Measurements from ENCODE around the gene AP2A2. TPM values are rescaled to one million over a fixed set of nuclear protein-coding genes. Genes with fewer than 3 reads are reported as not detected.
A peak's percentile ranks its signal among the peaks of the same experiment; 100 is the strongest.

Gene AP2A2
- polyA plus RNA-seq, 3 donors from 2014 or later, result 2.5 to 11.0 (median 7.1) TPM

GRCh38 chr11:995752-996420, 70.2 kb downstream of the AP2A2 start:
- peak overlapping the region in 1 of 5 donors; percentile 52 for H3K4me3 Mint-ChIP-seq
- H3K27me3 Mint-ChIP-seq (ENCODE audit: low read depth in 3 of 3), result peaks cover 0 to 8% (median 4%) of the 10 kb centered on the region in 3 donors
- H3K4me1 Mint-ChIP-seq, result peaks cover 22 to 26% of the 10 kb centered on the region in 2 donors
- no peaks in the 10 kb centered on the region for H3K9me3 Mint-ChIP-seq
- peak overlapping the region; percentile 62 to 91 (median 86) for H3K27ac Mint-ChIP-seq
- H3K36me3 Mint-ChIP-seq, result peaks cover 4 to 11% (median 11%) of the 10 kb centered on the region in 3 donors
- no peak for DNase-seq

DNA sequence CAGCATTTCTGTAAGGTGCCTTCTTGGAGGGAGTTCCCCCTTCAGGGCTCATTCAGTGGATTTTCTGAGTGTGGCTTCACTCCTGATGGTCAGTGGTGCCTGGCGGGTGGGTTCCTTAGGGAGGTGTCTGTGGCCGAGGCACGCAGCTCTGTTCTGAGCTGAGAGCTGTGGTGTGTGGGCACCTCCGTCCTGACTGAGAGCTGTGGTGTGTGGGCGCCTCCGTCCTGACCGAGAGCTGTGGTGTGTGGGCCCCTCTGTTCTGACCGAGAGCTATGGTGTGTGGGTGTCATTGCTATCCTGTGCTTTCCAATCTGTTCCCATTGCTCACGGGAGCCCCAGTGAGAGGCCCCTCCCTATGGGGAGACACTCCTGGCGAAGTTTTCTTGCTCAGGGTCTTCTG, 71.0 kb downstream of the AP2A2 start:
- DNase-seq, result peak in 1 of 3 donors; percentile 23
- peak overlapping the region in 4 of 5 donors; percentile 7 to 47 (median 34) for H3K4me3 Mint-ChIP-seq
- peaks cover 9 to 17% (median 17%) of the 10 kb centered on the region in 3 donors for H3K36me3 Mint-ChIP-seq
- no peaks in the 10 kb centered on the region for H3K9me3 Mint-ChIP-seq
- H3K4me1 Mint-ChIP-seq, result peaks cover 22 to 32% of the 10 kb centered on the region in 2 donors
- peak overlapping the region; percentile 24 to 87 (median 76) for H3K27ac Mint-ChIP-seq
- peaks cover 0 to 9% (median 4%) of the 10 kb centered on the region in 3 donors for H3K27me3 Mint-ChIP-seq (ENCODE audit: low read depth in 3 of 3)

DNA sequence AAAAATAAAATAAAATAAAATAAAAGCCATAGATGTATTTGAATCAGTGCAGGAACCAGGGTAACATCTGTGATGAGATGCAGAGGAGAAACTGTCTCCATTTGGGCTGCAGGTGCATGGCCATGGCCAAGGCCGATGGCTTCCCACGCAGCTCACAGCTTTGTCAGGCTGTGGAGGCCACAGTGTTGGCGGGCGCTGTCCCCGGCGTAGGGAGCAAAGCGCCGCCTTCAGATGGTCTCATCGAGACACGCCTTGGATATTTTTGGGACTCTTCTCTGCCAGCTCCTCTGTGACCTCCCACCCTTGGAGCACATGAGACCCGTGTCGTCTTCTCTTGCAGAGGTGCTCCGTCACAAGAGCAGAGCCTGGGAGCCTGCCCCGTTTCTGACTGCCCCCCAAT, 72.2 kb downstream of the AP2A2 start:
- Mint-ChIP-seq H3K9me3 (no peaks in the 10 kb centered on the region), H3K27ac (no peak overlapping the region), H3K4me3 (no peak overlapping the region), H3K27me3 (ENCODE audit: low read depth in 3 of 3) (peaks cover 0 to 6% (median 4%) of the 10 kb centered on the region in 3 donors), H3K4me1 (peaks cover 24 to 36% of the 10 kb centered on the region in 2 donors), H3K36me3 (peaks cover 13 to 23% (median 15%) of the 10 kb centered on the region in 3 donors)
- no peak for DNase-seq

DNA sequence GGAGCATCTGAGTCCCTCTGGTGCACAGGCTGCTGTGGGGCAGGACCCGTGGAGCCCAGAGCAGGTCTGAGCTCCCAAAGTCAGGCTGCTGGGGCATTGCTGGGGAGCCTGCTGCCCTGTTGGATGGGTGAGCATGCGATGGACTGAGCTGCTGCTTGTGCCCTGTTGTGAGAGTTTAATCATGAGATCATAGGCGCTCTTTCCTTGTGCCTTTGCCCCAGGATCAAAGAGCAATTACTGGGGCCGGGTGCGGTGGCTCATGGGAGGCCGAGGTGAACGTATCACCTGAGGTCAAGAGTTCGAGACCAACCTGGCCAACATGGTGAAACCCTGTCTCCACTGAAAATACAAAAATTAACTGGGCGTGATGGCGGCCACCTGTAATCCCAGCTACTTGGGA, 73.3 kb downstream of the AP2A2 start:
- Mint-ChIP-seq H3K27ac (no peak overlapping the region), H3K27me3 (ENCODE audit: low read depth in 3 of 3) (peaks cover 2 to 6% (median 4%) of the 10 kb centered on the region in 3 donors), H3K36me3 (peaks cover 13 to 30% (median 17%) of the 10 kb centered on the region in 3 donors), H3K9me3 (no peaks in the 10 kb centered on the region), H3K4me3 (no peak overlapping the region), H3K4me1 (peaks cover 24 to 44% of the 10 kb centered on the region in 2 donors)
- no peak for DNase-seq

- H3K27me3 Mint-ChIP-seq (ENCODE audit: low read depth in 3 of 3), result peaks cover 2 to 6% (median 4%) of the 10 kb centered on the region in 3 donors
- H3K4me3 Mint-ChIP-seq, result no peak overlapping the region
- peak overlapping the region in 1 of 6 donors; percentile 77 for H3K27ac Mint-ChIP-seq
- H3K9me3 Mint-ChIP-seq, result no peaks in the 10 kb centered on the region
- H3K36me3 Mint-ChIP-seq, result peaks cover 8 to 32% (median 17%) of the 10 kb centered on the region in 3 donors
- peaks cover 17 to 35% of the 10 kb centered on the region in 2 donors for H3K4me1 Mint-ChIP-seq
- DNase-seq, result no peak
Measured at GRCh38 chr11:1000357-1001278, 74.9 kb downstream of the AP2A2 start.

DNA sequence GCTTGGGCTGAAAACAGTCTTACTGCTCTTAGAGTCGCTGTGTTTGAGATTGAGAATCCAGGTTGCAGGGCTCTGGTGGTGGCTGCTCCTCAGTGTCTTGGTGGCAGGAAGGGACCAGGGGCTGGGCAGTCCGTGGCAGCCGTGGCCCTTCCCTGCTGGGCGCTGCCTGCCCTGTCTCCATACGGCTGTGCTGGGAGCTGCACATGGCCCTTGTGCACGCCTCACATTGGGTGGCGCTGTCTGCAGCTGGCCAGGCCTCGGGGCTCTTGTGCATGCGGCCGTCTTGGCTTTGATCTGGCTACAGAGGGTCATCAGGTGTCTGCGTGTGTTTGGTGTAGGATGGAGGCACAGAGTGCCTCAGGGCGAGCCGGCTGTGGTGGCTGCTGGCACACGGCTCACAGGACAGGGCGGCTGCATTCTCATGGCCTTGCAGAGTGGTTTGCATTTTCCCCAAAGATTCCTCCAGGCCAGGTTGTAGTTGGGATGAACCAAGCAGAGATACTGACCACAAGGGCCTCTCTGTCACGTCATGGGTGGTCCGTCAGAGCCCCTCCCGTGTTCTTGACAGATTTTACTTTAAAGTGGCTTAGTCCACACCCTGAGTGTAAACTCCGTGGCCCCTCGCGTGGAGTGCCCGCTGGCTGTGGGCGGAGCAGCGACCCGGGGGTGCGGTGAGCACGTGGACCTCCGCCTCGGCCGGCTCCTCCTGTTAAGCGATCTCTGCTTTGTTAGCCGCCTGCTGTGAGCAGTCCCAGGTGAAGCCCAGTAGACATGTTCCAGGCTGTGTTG, 76.1 kb downstream of the AP2A2 start:
- H3K36me3 Mint-ChIP-seq, result peaks cover 13 to 41% (median 20%) of the 10 kb centered on the region in 3 donors
- no peak overlapping the region for H3K27ac Mint-ChIP-seq
- DNase-seq, result no peak
- no peak overlapping the region for H3K4me3 Mint-ChIP-seq
- H3K27me3 Mint-ChIP-seq (ENCODE audit: low read depth in 3 of 3), result peaks cover 2 to 5% (median 4%) of the 10 kb centered on the region in 3 donors
- H3K4me1 Mint-ChIP-seq, result peaks cover 5 to 24% of the 10 kb centered on the region in 2 donors
- no peaks in the 10 kb centered on the region for H3K9me3 Mint-ChIP-seq

GRCh38 chr11:1002406-1002984, 76.8 kb downstream of the AP2A2 start:
- Mint-ChIP-seq H3K27ac (no peak overlapping the region), H3K4me1 (peaks cover 3 to 18% of the 10 kb centered on the region in 2 donors), H3K36me3 (peaks cover 13 to 42% (median 20%) of the 10 kb centered on the region in 3 donors), H3K27me3 (ENCODE audit: low read depth in 3 of 3) (peaks cover 1 to 5% (median 2%) of the 10 kb centered on the region in 3 donors), H3K9me3 (no peaks in the 10 kb centered on the region), H3K4me3 (no peak overlapping the region)
- DNase-seq, result no peak

GRCh38 chr11:1003159-1003558, 77.5 kb downstream of the AP2A2 start:
- Mint-ChIP-seq H3K27ac (no peak overlapping the region), H3K9me3 (no peaks in the 10 kb centered on the region), H3K4me1 (peaks cover 3 to 18% of the 10 kb centered on the region in 2 donors), H3K4me3 (no peak overlapping the region), H3K36me3 (peaks cover 13 to 42% (median 20%) of the 10 kb centered on the region in 3 donors), H3K27me3 (ENCODE audit: low read depth in 3 of 3) (peaks cover 1 to 5% (median 2%) of the 10 kb centered on the region in 3 donors)
- DNase-seq, result no peak

GRCh38 chr11:1005928-1006327, 80.3 kb downstream of the AP2A2 start:
- Mint-ChIP-seq H3K4me1 (peaks cover 2 to 18% of the 10 kb centered on the region in 2 donors), H3K9me3 (no peaks in the 10 kb centered on the region), H3K36me3 (peaks cover 18 to 51% (median 23%) of the 10 kb centered on the region in 3 donors), H3K27ac (no peak overlapping the region), H3K27me3 (ENCODE audit: low read depth in 3 of 3) (peaks cover 0 to 4% (median 3%) of the 10 kb centered on the region in 3 donors), H3K4me3 (no peak overlapping the region)
- DNase-seq, result no peak

DNA sequence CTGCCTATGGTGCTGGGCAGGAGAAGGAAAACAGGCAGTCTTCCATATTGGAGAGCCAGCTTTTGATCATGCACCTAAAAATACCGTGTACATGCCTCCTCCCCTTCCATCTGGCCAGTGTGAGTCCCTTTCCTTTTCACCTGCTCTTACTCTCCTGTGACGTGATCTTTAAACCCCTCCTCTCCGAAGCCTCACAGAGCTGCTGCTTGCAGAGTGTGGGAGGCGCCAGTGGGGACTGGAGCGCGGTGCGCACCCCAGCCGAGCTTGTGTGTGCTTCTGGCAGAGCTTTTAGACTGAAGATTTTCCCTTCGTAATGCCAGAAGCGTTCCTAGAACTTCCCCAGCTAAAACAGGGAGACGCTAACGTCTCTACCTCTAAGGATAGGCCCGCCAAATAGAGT, 81.1 kb downstream of the AP2A2 start:
- H3K27me3 Mint-ChIP-seq (ENCODE audit: low read depth in 3 of 3), result peaks cover 0 to 4% (median 2%) of the 10 kb centered on the region in 3 donors
- no peak overlapping the region for H3K27ac Mint-ChIP-seq

GRCh38 chr11:1007279-1007678, 81.6 kb downstream of the AP2A2 start:
- Mint-ChIP-seq H3K9me3 (no peaks in the 10 kb centered on the region), H3K36me3 (peaks cover 10 to 45% (median 17%) of the 10 kb centered on the region in 3 donors), H3K27me3 (ENCODE audit: low read depth in 3 of 3) (peaks cover 0 to 4% (median 2%) of the 10 kb centered on the region in 3 donors), H3K27ac (no peak overlapping the region), H3K4me3 (no peak overlapping the region), H3K4me1 (peaks cover 0 to 12% of the 10 kb centered on the region in 2 donors)
- no peak for DNase-seq

More for the DNA sequence above, 81.1 kb downstream of the AP2A2 start:
- DNase-seq, result no peak
- H3K9me3 Mint-ChIP-seq, result no peaks in the 10 kb centered on the region
- H3K4me1 Mint-ChIP-seq, result peaks cover 2 to 12% of the 10 kb centered on the region in 2 donors
- H3K4me3 Mint-ChIP-seq, result no peak overlapping the region
- H3K36me3 Mint-ChIP-seq, result peaks cover 13 to 45% (median 17%) of the 10 kb centered on the region in 3 donors

DNA sequence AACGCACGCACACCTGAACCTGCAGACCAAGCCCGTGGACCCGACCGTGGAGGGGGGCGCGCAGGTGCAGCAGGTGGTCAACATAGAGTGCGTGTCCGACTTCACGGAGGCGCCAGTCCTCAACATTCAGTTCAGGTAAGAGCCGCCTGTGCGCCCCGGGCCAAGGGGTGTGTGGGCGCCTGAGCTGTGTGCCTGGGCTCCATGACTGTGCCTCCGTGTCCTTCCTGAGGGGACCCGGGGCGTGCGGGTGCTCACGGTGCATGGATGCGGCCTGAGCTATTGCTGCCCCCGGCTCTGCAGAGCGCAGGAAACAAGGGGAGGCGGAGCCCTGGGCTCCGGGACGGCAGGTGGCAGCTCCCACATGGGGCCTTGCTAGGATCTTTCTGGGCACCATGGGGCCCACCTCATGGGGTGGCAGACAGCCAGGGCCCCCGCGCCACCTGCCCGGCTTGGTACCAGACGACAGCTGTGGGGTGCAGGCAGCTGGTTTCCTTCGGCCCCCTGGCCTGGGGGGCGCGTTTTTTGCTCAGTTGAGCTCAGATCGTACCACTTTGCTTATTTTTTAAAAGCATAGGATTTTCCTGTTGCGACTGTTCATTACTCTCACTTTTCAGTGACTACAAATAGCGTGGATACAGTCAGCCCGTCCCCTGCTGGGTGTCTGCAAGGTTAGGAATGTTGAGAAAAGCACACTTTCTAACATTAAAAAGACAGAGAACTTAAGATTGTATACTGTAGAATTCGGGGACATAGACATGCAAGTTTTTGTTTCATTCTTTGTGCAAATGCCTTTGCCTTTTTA, 82.5 kb downstream of the AP2A2 start:
- Mint-ChIP-seq H3K9me3 (no peaks in the 10 kb centered on the region), H3K4me3 (no peak overlapping the region), H3K27ac (no peak overlapping the region), H3K4me1 (peaks cover 0 to 5% of the 10 kb centered on the region in 2 donors), H3K36me3 (peaks cover 10 to 42% (median 14%) of the 10 kb centered on the region in 3 donors), H3K27me3 (ENCODE audit: low read depth in 3 of 3) (peaks cover 0 to 4% (median 2%) of the 10 kb centered on the region in 3 donors)
- DNase-seq, result no peak

Measured in immature natural killer cell (primary cell).